Measurements from ENCODE around the gene PLXNA4.
A peak's percentile ranks its signal among the peaks of the same experiment; 100 is the strongest.

The PLXNA4 gene

GRCh38 chr7:132546366-132547127 lies 29.7 kb downstream of the PLXNA4 start:
- H2BK5ac ChIP-seq (ENCODE audit: low read length): no peak overlapping the region
- no peaks in the 10 kb centered on the region for H3K79me1 ChIP-seq (ENCODE audit: low read length)
- H3K4me2 ChIP-seq (ENCODE audit: low read length): no peak overlapping the region
- H3K79me2 ChIP-seq (ENCODE audit: control insufficient read depth, insufficient read depth, low read length): no peaks in the 10 kb centered on the region
- peaks cover 3% of the 10 kb centered on the region for H3K4me1 ChIP-seq (ENCODE audit: control insufficient read depth, low read depth, low read length)
- no peak overlapping the region for H3K23ac ChIP-seq (ENCODE audit: low read length)
- no peak overlapping the region for H2BK15ac ChIP-seq (replicated peaks; ENCODE audit: low read depth)
- peak overlapping the region; percentile 27 for H3K27ac ChIP-seq (ENCODE audit: low read depth, low read length)
- H2BK120ac ChIP-seq (ENCODE audit: low read depth, low read length): no peak overlapping the region
- no CpG with 5 or more reads among the region's 1 CpG for WGBS (ENCODE audit: extremely low coverage, insufficient coverage, low lambda C conversion rate)
- H3K4ac ChIP-seq (ENCODE audit: low read depth, low read length): no peak overlapping the region
- no peak overlapping the region for H3K9ac ChIP-seq (ENCODE audit: low read length)
- DNase-seq: no peak
- no peak overlapping the region for H3K56ac ChIP-seq (ENCODE audit: low read length)
- no peaks in the 10 kb centered on the region for H3K36me3 ChIP-seq (ENCODE audit: control insufficient read depth, insufficient read depth, low read length)
- H4K5ac ChIP-seq (ENCODE audit: low read length): no peak overlapping the region
- no peak overlapping the region for H4K8ac ChIP-seq (ENCODE audit: low read depth, low read length)
- no peak overlapping the region for H2AK5ac ChIP-seq (ENCODE audit: low read length)
- no peaks in the 10 kb centered on the region for H3K27me3 ChIP-seq (ENCODE audit: insufficient read depth, low read length, poor library complexity)
- no peak overlapping the region for H3K4me3 ChIP-seq (ENCODE audit: low read length)
- no peak overlapping the region for H3K18ac ChIP-seq (ENCODE audit: low read length)

- Histone ChIP-seq H3K4ac (ENCODE audit: low read depth, low read length) (no peak overlapping the region), H2BK15ac (replicated peaks; ENCODE audit: low read depth) (no peak overlapping the region), H3K79me2 (ENCODE audit: control insufficient read depth, insufficient read depth, low read length) (no peaks in the 10 kb centered on the region), H2AK5ac (ENCODE audit: low read length) (peak overlapping the region; percentile 43), H4K8ac (ENCODE audit: low read depth, low read length) (no peak overlapping the region), H3K9ac (ENCODE audit: low read length) (no peak overlapping the region), H3K27ac (ENCODE audit: low read depth, low read length) (peak overlapping the region; percentile 43), H3K4me3 (ENCODE audit: low read length) (no peak overlapping the region), H3K79me1 (ENCODE audit: low read length) (no peaks in the 10 kb centered on the region), H3K56ac (ENCODE audit: low read length) (no peak overlapping the region), H2BK5ac (ENCODE audit: low read length) (peak overlapping the region; percentile 9), H3K36me3 (ENCODE audit: control insufficient read depth, insufficient read depth, low read length) (no peaks in the 10 kb centered on the region), H3K18ac (ENCODE audit: low read length) (no peak overlapping the region), H3K4me2 (ENCODE audit: low read length) (no peak overlapping the region), H3K27me3 (ENCODE audit: insufficient read depth, low read length, poor library complexity) (no peaks in the 10 kb centered on the region), H3K23ac (ENCODE audit: low read length) (no peak overlapping the region), H3K4me1 (ENCODE audit: control insufficient read depth, low read depth, low read length) (peaks cover 6% of the 10 kb centered on the region), H2BK120ac (ENCODE audit: low read depth, low read length) (no peak overlapping the region), H4K5ac (ENCODE audit: low read length) (no peak overlapping the region)
- no CpG with 5 or more reads among the region's 1 CpG for WGBS (ENCODE audit: extremely low coverage, insufficient coverage, low lambda C conversion rate)
- DNase-seq: no peak
Observed at GRCh38 chr7:132545756-132546155, 30.5 kb downstream of the PLXNA4 start.

GRCh38 chr7:132544999-132545398 lies 31.3 kb downstream of the PLXNA4 start:
- H3K4me2 ChIP-seq (ENCODE audit: low read length): no peak overlapping the region
- H4K8ac ChIP-seq (ENCODE audit: low read depth, low read length): no peak overlapping the region
- H2BK120ac ChIP-seq (ENCODE audit: low read depth, low read length): no peak overlapping the region
- no peak overlapping the region for H4K5ac ChIP-seq (ENCODE audit: low read length)
- no peak overlapping the region for H3K4me3 ChIP-seq (ENCODE audit: low read length)
- no peak overlapping the region for H3K18ac ChIP-seq (ENCODE audit: low read length)
- H2BK5ac ChIP-seq (ENCODE audit: low read length): no peak overlapping the region
- H3K79me1 ChIP-seq (ENCODE audit: low read length): no peaks in the 10 kb centered on the region
- peak; percentile 64 for DNase-seq
- H3K79me2 ChIP-seq (ENCODE audit: control insufficient read depth, insufficient read depth, low read length): no peaks in the 10 kb centered on the region
- H3K23ac ChIP-seq (ENCODE audit: low read length): no peak overlapping the region
- WGBS (ENCODE audit: extremely low coverage, insufficient coverage, low lambda C conversion rate): no CpG with 5 or more reads among the region's 1 CpG
- no peak overlapping the region for H2AK5ac ChIP-seq (ENCODE audit: low read length)
- H3K36me3 ChIP-seq (ENCODE audit: control insufficient read depth, insufficient read depth, low read length): no peaks in the 10 kb centered on the region
- H3K4ac ChIP-seq (ENCODE audit: low read depth, low read length): no peak overlapping the region
- peak overlapping the region; percentile 43 for H3K27ac ChIP-seq (ENCODE audit: low read depth, low read length)
- H3K9ac ChIP-seq (ENCODE audit: low read length): no peak overlapping the region
- H3K27me3 ChIP-seq (ENCODE audit: insufficient read depth, low read length, poor library complexity): no peaks in the 10 kb centered on the region
- no peak overlapping the region for H3K56ac ChIP-seq (ENCODE audit: low read length)
- peaks cover 7% of the 10 kb centered on the region for H3K4me1 ChIP-seq (ENCODE audit: control insufficient read depth, low read depth, low read length)
- H2BK15ac ChIP-seq (replicated peaks; ENCODE audit: low read depth): no peak overlapping the region

GRCh38 chr7:132544025-132544424 lies 32.2 kb downstream of the PLXNA4 start:
- Histone ChIP-seq H2BK120ac (ENCODE audit: low read depth, low read length) (peak overlapping the region; percentile 85), H3K4me1 (ENCODE audit: control insufficient read depth, low read depth, low read length) (peaks cover 8% of the 10 kb centered on the region), H2BK15ac (replicated peaks; ENCODE audit: low read depth) (no peak overlapping the region), H3K56ac (ENCODE audit: low read length) (peak overlapping the region; percentile 27), H3K79me2 (ENCODE audit: control insufficient read depth, insufficient read depth, low read length) (no peaks in the 10 kb centered on the region), H2AK5ac (ENCODE audit: low read length) (no peak overlapping the region), H3K4me3 (ENCODE audit: low read length) (no peak overlapping the region), H3K4ac (ENCODE audit: low read depth, low read length) (no peak overlapping the region), H3K27me3 (ENCODE audit: insufficient read depth, low read length, poor library complexity) (no peaks in the 10 kb centered on the region), H3K23ac (ENCODE audit: low read length) (no peak overlapping the region), H3K4me2 (ENCODE audit: low read length) (no peak overlapping the region), H3K27ac (ENCODE audit: low read depth, low read length) (no peak overlapping the region), H3K36me3 (ENCODE audit: control insufficient read depth, insufficient read depth, low read length) (no peaks in the 10 kb centered on the region), H3K18ac (ENCODE audit: low read length) (peak overlapping the region; percentile 69), H4K5ac (ENCODE audit: low read length) (no peak overlapping the region), H4K8ac (ENCODE audit: low read depth, low read length) (no peak overlapping the region), H3K79me1 (ENCODE audit: low read length) (no peaks in the 10 kb centered on the region), H3K9ac (ENCODE audit: low read length) (no peak overlapping the region), H2BK5ac (ENCODE audit: low read length) (peak overlapping the region; percentile 29)
- WGBS (ENCODE audit: extremely low coverage, insufficient coverage, low lambda C conversion rate): no CpG with 5 or more reads among the region's 1 CpG
- DNase-seq: no peak

GRCh38 chr7:132542895-132543294 lies 33.4 kb downstream of the PLXNA4 start:
- no CpG with 5 or more reads among the region's 1 CpG for WGBS (ENCODE audit: extremely low coverage, insufficient coverage, low lambda C conversion rate)
- peak overlapping the region; percentile 83 for H2BK5ac ChIP-seq (ENCODE audit: low read length)
- no peak overlapping the region for H3K4me3 ChIP-seq (ENCODE audit: low read length)

GRCh38 chr7:132541656-132542055 lies 34.6 kb downstream of the PLXNA4 start:
- Histone ChIP-seq H3K4me2 (ENCODE audit: low read length) (no peak overlapping the region), H3K23ac (ENCODE audit: low read length) (no peak overlapping the region), H3K27me3 (ENCODE audit: insufficient read depth, low read length, poor library complexity) (no peaks in the 10 kb centered on the region), H2BK15ac (replicated peaks; ENCODE audit: low read depth) (no peak overlapping the region), H2BK5ac (ENCODE audit: low read length) (no peak overlapping the region), H3K79me1 (ENCODE audit: low read length) (no peaks in the 10 kb centered on the region), H4K5ac (ENCODE audit: low read length) (no peak overlapping the region), H3K4ac (ENCODE audit: low read depth, low read length) (no peak overlapping the region), H3K9ac (ENCODE audit: low read length) (no peak overlapping the region), H3K27ac (ENCODE audit: low read depth, low read length) (peak overlapping the region; percentile 19), H2BK120ac (ENCODE audit: low read depth, low read length) (no peak overlapping the region), H3K18ac (ENCODE audit: low read length) (no peak overlapping the region), H3K4me1 (ENCODE audit: control insufficient read depth, low read depth, low read length) (peaks cover 15% of the 10 kb centered on the region), H3K79me2 (ENCODE audit: control insufficient read depth, insufficient read depth, low read length) (no peaks in the 10 kb centered on the region), H3K36me3 (ENCODE audit: control insufficient read depth, insufficient read depth, low read length) (no peaks in the 10 kb centered on the region), H2AK5ac (ENCODE audit: low read length) (no peak overlapping the region), H4K8ac (ENCODE audit: low read depth, low read length) (no peak overlapping the region), H3K4me3 (ENCODE audit: low read length) (no peak overlapping the region), H3K56ac (ENCODE audit: low read length) (no peak overlapping the region)
- no CpG with 5 or more reads among the region's 6 CpGs for WGBS (ENCODE audit: extremely low coverage, insufficient coverage, low lambda C conversion rate)
- no peak for DNase-seq

More at GRCh38 chr7:132542895-132543294, 33.4 kb downstream of the PLXNA4 start:
- Histone ChIP-seq H4K5ac (ENCODE audit: low read length) (no peak overlapping the region), H3K79me1 (ENCODE audit: low read length) (no peaks in the 10 kb centered on the region), H3K79me2 (ENCODE audit: control insufficient read depth, insufficient read depth, low read length) (no peaks in the 10 kb centered on the region), H3K23ac (ENCODE audit: low read length) (no peak overlapping the region), H2BK120ac (ENCODE audit: low read depth, low read length) (no peak overlapping the region), H3K18ac (ENCODE audit: low read length) (no peak overlapping the region), H3K9ac (ENCODE audit: low read length) (no peak overlapping the region), H2AK5ac (ENCODE audit: low read length) (no peak overlapping the region), H3K27me3 (ENCODE audit: insufficient read depth, low read length, poor library complexity) (no peaks in the 10 kb centered on the region), H3K4me1 (ENCODE audit: control insufficient read depth, low read depth, low read length) (peaks cover 10% of the 10 kb centered on the region), H3K36me3 (ENCODE audit: control insufficient read depth, insufficient read depth, low read length) (no peaks in the 10 kb centered on the region), H3K4me2 (ENCODE audit: low read length) (no peak overlapping the region), H4K8ac (ENCODE audit: low read depth, low read length) (no peak overlapping the region), H3K56ac (ENCODE audit: low read length) (no peak overlapping the region), H3K27ac (ENCODE audit: low read depth, low read length) (peak overlapping the region; percentile 58), H3K4ac (ENCODE audit: low read depth, low read length) (peak overlapping the region; percentile 61), H2BK15ac (replicated peaks; ENCODE audit: low read depth) (no peak overlapping the region)
- peak; percentile 52 for DNase-seq
